Kidney capillary endothelial cell (primary cell): ENCODE measurements around the gene PMP22.
"Not testable (repeated sequence)": the region's sequence is repeated elsewhere in the genome, so short reads cannot be mapped to it uniquely, and the experiment has no call there.

Experiments
- DNase-seq: peaks from one replicate; pipeline ENCODE4 v3.0.0-alpha.2; 2018; ENCODE audit warnings: low spot score

Gene PMP22

DNA sequence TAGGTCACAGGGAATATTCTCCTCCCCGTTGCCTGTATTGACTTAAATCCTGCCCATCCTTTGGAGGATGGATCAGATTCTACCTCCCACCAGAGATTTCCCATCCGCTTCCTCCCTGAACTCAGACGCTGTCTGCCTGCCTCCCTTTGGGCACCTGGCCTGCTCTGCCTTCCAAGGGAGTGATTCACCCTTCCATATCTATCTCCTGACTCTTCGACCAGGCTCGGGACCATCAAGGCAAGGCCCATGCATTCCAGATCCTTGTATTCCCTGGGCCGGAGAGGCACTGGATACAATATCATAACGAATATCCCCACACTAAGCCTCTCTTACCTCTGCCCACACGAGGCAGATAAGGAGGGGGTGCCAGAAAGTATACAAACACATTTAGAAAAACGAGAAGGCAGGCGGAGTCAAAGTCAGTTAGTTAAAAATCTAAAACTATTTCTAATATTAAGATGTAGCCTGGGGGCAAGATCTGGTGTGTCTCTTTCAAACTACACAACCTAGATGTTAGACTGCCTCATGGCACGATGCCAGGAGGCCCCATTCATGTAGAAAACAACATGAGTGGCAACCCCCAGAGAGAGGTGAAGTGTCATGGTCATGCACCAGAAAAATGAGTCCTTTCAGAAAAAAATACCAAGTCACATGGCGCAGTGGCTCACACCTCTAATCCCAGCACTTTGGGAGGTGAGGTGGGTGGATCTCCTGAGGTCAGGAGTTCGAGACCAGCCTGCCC, 9.2 kb downstream of the PMP22 start:
- DNase-seq, result no peak

DNA sequence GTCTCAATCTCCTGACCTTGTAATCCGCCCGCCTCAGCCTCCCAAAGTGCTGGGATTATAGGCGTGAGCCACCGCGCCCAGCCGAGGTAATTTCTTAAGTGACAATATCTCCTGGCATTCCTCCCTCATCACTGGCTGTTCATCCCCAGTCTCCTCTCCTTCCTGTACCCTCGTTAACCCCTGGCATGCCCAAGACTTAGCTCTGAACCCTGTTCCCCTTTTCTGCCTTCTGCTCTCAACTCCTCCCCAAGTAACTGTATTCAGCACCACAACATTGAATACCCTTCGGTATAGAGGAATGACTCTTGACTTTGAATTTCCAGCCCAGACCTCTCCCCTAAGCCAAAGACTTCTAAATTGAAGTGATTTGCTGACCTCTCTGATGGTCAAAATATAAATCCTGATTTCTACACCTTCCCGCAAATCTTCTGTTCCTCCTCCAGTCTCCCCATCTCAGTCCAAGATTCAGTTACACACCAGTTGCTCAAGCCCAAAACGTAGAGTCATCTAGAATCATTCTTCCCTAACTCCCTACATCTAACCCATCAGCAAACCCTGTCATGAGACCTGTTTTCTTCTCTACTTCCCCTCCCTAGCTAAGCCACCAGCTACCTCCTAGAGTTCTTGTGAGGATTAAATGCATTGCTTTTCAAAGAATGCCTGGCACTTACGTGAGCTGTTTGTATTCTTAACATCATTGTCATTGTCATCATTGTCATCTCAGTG, 14.8 kb downstream of the PMP22 start:
- DNase-seq, result no peak

DNA sequence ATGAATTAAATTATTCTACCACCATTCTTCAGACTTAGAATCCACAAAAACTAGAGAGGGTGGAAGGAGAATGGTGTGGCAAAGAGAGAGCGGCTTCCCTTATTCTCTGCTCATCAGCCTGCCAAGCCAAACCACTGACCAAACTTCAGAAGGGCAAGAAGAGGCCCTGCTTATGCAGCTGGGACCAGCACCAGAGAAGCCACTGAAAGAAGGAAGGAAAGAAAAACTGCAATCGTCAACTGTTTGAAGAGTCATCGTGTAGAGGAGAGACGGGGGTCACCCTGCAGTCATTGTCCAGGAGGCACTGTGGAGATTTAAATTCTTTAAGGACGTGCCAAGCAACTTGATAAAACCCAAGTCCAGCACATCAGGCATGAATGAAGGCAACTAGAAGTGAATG, 15.6 kb downstream of the PMP22 start:
- DNase-seq, result no peak

DNA sequence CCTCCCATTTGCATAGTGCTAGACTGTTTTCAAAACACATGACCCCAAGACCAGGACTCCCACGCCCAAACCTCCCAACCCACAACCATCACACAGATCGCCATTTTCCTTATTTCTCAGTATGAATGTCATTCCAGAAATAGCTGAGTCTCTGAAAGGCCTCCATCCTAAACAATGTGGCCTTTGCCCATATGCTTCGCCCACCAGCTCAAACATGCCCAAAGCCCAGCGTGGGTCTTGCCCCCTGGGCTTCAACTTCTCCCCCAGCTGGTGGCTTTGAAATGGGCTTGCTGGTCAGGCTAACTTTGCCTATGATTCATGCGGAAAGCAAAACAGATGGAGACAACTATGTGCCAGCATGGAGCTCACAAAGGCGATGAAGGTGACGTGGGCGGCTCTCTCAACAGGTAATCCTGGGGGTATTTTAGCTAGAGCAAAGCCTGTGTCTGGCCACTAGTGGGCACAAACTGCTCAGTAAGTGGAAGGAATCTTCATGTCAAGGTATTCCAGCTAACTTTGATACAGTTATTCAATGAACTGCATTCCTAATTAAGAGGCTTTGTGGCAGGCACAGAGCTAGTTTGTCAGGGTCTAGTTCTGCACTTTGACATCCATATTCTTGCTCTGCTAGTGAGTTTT, 17.1 kb downstream of the PMP22 start:
- DNase-seq, result no peak

- DNase-seq, result no peak
Observed at GRCh38 chr17:15245054-15245453, 20.1 kb downstream of the PMP22 start.

DNA sequence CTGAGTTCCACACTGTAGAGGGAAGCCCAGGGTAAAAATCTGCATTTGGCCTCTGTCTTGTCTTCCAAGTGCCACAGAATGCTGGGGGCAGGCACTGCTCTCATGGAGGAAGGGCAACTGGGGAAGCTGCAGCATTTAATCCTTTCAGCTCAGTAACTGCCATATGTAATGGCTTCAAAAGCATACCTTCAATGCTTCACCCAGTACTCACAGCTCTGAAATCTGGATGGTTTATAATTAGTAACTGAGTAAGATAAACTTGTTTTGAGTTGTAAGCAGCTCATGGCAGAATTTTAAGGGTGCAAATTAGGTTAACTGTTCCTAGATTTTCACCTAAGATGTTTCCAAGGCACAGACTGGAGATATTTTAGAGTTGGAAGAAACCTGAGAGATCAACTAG, 24.5 kb downstream of the PMP22 start:
- no peak for DNase-seq

GRCh38 chr17:15239491-15239890, 25.6 kb downstream of the PMP22 start:
- no peak for DNase-seq

GRCh38 chr17:15238676-15239422, 26.3 kb downstream of the PMP22 start:
- DNase-seq, result no peak

- DNase-seq, result no peak
Observed at GRCh38 chr17:15238057-15238456, 27.1 kb downstream of the PMP22 start.

- no peak for DNase-seq
Observed at GRCh38 chr17:15237106-15237425, 28.1 kb downstream of the PMP22 start.

DNA sequence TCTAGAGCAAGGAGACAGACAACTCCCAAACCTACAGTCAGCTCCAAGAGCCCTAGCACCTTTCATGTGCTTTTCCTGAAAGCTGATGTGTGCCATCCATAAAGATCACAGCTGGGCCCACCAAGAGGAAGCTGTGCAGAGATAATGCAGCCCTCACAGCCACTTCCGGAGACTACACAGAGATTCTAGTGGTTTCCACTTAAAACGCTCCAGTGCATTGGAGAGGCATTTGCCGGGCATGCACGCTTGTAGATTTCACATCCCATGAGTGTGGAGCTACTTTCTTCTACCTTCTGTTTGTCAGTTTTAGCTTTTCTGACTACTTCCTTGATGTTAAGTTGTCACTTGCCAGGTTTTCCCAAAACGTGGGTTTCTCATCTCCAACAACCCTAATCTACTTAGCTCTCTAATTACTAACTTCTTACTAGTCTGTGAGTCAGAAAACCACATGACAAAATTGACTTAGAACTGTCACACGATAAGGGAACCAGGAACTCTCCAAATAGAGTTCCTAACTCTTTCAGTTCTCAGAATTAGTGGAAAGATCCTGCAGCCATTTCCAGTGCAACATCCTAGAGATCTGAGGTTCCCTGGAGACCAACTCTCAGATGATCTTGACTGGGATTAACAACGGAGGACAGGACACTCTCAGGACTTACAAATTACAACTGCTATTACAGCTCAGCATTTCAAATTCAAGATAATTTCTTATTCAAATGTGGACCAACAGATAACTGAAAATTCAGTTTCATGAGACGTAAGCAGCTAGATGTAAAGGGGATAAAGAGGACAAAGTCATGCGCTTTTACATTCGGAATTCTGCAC, 28.6 kb downstream of the PMP22 start:
- no peak for DNase-seq

DNA sequence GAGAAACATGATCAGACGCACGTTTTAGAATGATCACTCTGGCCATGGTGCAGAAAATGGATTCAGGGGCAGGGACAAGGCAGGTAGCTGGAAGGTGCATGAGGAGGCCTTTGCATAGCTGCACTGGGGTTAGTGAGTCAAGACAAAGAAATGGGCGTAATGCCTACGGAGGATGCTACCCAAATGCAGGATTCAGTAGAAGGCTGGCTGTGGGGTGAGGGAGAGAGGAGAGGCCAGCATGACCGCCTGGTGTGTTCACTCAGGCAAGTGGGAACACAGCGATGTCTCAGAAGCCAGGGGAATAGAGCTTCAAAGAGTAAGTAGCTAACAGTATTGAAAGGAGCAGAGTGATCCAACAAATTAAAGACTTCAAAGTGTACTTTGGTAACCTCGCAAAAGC, 31.2 kb downstream of the PMP22 start:
- no peak for DNase-seq

GRCh38 chr17:15233022-15233805, 31.9 kb downstream of the PMP22 start:
- DNase-seq, result peak; percentile 12

DNA sequence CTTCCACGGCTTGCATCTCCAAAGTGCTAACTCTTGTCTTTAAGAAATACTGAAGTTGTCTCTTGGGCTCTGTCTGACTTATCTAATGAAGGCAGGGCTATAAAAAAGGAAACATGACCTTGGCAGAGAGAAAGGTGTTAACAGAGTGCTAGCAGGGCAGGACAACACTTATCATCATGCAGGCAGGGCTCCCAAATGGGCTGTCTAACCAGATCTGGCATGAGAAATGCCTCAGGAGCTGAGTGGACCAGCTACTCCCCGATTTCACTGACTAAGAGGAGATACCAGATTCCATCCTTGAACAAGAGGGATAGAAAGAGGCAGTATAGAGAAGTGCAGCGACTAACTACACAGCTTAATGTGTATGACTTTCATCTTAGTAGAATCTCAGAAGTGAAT, 32.6 kb downstream of the PMP22 start:
- DNase-seq, result no peak

DNA sequence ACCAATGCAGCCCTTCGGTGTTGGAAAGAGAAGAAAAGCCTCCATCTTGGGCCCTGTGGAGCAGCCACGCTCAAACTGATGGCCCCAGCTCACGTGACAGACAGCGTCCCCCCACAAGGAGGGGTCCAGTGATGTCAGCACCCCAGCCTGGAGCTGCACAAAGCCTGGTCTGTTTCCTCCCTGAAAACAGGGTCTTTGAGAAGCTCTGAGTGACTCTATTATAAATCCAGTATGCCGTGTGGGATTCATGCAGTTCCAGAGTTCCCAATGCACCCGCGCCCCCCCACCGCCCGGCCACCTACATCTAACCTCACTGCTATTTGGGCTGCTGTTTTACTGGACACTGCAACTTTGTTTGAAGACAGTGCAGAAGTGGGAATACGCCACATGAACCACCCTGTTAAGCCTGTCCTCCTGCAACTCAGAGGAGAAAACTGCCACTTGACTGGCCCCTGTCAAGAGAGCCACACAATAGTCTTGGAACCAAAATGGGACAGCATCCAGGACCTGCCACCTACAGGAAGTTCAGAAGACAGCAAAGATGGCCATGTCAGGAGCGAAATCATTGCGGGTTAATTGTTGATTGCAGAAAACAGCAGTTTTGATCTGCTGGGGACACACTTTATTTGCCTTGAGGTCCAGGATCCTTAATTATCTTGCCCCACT, 33.1 kb downstream of the PMP22 start:
- DNase-seq, result no peak

DNA sequence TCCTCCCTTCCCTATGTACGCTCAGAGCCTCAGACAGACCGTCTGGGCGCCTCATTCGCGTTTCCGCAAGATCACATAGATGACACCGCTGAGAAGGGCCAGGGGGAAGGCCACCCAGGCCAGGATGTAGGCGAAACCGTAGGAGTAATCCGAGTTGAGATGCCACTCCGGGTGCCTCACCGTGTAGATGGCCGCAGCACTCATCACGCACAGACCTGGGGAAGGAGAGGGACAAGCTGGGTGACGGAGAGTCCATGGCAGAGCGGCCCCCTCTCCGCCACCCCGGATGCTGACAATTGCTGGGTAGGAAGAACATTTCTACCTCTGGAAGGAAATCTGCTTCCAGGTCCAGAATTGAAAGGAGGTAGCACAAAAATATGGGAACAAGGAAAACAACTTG, 34.3 kb downstream of the PMP22 start:
- DNase-seq, result no peak

GRCh38 chr17:15221827-15222226, 43.3 kb downstream of the PMP22 start:
- DNase-seq, result not testable (repeated sequence)

DNA sequence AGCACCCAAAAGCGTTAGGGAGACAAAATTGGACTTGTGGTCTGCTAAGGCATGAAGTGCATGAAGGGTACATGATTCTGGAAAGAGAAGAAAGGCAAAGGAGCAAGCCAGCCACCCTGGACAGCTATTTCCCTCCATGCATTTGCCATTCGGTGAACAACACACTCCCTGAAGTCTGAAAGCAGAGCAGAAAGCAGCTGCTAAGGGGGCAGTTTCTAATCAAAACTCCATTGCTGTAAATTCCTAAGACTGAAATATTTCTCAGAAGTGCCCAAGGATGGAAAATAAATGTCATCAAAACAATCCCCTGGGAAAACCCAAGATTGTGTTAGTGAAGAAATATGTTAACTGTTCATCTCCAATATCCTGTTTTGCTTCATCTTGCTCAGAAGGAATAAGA, 44.3 kb downstream of the PMP22 start:
- no peak for DNase-seq

- DNase-seq, result no peak
Observed at GRCh38 chr17:15216481-15216880, 48.6 kb downstream of the PMP22 start.

DNA sequence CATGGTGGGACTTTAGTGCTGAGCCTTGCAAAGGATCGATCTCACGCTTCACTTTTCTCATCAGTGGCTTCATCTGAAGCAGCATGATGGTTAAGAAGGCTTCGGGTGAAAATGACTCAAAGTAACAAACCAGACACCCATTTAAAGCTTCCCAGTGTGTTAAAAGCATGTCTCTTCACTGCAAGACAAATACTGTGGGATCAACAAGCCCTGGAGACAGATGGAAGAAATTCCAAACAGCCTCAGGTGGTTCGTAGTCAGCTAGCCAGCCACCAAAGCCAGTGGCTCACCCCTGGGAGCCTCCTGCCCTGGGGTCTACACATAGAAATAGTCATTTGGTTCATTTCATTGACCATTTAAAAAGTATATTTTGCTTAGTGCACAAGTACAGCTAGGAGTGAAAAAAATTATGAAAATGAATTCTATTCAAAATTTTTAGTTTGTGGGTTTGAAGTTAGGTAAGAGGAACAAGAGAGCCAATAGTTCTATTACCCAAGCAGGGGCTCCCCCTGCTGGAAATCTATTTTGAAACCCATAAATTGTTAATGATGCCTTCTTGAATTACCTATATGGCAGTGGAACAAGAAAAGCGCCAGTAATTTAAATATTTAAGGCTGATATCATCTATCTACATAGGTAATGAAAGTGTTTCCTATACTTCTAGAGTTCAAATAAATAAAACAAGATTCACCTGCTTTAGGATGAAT, 51.6 kb downstream of the PMP22 start:
- DNase-seq, result peak; percentile 4
